Heart left ventricle (tissue), 13 donors: ENCODE data around the gene TRHDE.

Experiments
- POLR2A ChIP-seq, 2 donors: fragments of 450-650 bp; IDR thresholded peaks; one replicate each; pipeline ENCODE4 v1.6.1; 2017; ENCODE audit warnings: antibody characterized with exemption in 2 of 2, mild to moderate bottlenecking in 2 of 2, moderate library complexity in 2 of 2
- TF ChIP-seq, protein P1 (sequence below), 12 donors: fragments of 200-600 bp; sonication (generic) in 4 of 12; IDR thresholded peaks; one replicate each; pipeline versions ENCODE4 v1.5.0 to v1.8.0; 2018 to 2022; ENCODE audit warnings: antibody characterized with exemption in 12 of 12, mild to moderate bottlenecking in 5 of 12
- donor health status: ischemic (EF 13 %, LVEDD 7.1; RV severe dilation, severe dysfunction).
- donor health status: DM: no; HTN: yes; CAD: no.
- donor health status: DM: no; HTN: no; CAD: no.
- donor health status: ischemic (EF 25% LVEDD 6.9; RV normal size, moderate dysfunction).
- donor health status: ischemic (EF 25% LVEDD 5.7; RV mildly dilated, moderate dysfunction).
- donor health status: ischemic (EF 35%, LVEDD 5.7; RV mildly dilated, moderate dysfunction).
- donor health status: nonischemic (EF 11% LVEDD 7.7; RV severe dilation, severe dysfunction).
- donor health status: DM: yes; HTN: yes; CAD: no.
- donor health status: PGD.
- donor health status: ischemic (EF 29% LVEDD 5.4; RV normal size, mild dysfunction).
- donor health status: nonischemic (EF 23%, LVEDD 6.1; RV moderate dilation, normal function).

DNA sequence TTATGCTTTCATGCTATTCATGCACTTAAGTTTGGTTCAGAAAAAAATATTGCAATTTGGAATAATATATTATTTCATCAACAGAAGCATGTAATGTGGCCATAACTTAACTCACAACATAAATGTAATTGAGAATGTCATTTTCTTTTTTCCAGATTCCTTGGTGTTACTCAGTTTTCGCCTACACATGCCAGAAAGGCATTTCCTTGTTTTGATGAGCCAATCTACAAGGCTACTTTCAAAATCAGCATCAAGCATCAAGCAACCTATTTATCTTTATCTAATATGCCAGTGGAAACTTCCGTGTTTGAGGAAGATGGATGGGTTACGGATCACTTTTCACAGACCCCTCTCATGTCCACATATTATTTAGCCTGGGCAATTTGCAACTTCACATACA is 14.4 kb downstream of the TRHDE start:
- TF ChIP-seq, protein P1, sequence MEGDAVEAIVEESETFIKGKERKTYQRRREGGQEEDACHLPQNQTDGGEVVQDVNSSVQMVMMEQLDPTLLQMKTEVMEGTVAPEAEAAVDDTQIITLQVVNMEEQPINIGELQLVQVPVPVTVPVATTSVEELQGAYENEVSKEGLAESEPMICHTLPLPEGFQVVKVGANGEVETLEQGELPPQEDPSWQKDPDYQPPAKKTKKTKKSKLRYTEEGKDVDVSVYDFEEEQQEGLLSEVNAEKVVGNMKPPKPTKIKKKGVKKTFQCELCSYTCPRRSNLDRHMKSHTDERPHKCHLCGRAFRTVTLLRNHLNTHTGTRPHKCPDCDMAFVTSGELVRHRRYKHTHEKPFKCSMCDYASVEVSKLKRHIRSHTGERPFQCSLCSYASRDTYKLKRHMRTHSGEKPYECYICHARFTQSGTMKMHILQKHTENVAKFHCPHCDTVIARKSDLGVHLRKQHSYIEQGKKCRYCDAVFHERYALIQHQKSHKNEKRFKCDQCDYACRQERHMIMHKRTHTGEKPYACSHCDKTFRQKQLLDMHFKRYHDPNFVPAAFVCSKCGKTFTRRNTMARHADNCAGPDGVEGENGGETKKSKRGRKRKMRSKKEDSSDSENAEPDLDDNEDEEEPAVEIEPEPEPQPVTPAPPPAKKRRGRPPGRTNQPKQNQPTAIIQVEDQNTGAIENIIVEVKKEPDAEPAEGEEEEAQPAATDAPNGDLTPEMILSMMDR (IDR thresholded peaks at IDR 0.05) = no peak
- no peak for TF ChIP-seq POLR2A (IDR thresholded peaks at IDR 0.05)
